Measurements from ENCODE around the gene HERC2.

DNA sequence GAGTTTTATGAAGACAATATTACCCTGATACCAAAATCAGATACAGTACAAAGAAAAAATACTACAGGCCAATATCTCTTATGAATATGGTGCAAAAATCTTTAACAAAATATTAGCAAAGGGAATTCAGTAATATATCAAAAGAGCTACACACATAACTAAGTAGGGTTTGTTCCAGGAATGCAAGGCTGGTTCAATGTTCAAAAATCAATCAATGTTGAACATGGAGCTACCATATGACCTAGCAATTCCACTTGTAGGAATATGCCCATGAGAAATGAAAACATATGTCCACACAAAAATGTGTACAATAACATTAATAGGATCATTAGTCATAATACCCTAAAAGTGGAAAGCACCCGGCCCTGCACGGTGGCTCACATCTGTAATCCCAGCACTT, 230.7 kb downstream of the HERC2 start:
- TF ChIP-seq, protein P1, sequence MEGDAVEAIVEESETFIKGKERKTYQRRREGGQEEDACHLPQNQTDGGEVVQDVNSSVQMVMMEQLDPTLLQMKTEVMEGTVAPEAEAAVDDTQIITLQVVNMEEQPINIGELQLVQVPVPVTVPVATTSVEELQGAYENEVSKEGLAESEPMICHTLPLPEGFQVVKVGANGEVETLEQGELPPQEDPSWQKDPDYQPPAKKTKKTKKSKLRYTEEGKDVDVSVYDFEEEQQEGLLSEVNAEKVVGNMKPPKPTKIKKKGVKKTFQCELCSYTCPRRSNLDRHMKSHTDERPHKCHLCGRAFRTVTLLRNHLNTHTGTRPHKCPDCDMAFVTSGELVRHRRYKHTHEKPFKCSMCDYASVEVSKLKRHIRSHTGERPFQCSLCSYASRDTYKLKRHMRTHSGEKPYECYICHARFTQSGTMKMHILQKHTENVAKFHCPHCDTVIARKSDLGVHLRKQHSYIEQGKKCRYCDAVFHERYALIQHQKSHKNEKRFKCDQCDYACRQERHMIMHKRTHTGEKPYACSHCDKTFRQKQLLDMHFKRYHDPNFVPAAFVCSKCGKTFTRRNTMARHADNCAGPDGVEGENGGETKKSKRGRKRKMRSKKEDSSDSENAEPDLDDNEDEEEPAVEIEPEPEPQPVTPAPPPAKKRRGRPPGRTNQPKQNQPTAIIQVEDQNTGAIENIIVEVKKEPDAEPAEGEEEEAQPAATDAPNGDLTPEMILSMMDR (IDR thresholded peaks at IDR 0.05; ENCODE audit: low read length), result no peak
- TF ChIP-seq EZH2 (IDR thresholded peaks at IDR 0.05; ENCODE audit: borderline replicate concordance, low read length), result no peak

All from OCI-LY1 (cell line).